ENCODE data around the gene PPP2CA.

PPP2CA gene

DNA sequence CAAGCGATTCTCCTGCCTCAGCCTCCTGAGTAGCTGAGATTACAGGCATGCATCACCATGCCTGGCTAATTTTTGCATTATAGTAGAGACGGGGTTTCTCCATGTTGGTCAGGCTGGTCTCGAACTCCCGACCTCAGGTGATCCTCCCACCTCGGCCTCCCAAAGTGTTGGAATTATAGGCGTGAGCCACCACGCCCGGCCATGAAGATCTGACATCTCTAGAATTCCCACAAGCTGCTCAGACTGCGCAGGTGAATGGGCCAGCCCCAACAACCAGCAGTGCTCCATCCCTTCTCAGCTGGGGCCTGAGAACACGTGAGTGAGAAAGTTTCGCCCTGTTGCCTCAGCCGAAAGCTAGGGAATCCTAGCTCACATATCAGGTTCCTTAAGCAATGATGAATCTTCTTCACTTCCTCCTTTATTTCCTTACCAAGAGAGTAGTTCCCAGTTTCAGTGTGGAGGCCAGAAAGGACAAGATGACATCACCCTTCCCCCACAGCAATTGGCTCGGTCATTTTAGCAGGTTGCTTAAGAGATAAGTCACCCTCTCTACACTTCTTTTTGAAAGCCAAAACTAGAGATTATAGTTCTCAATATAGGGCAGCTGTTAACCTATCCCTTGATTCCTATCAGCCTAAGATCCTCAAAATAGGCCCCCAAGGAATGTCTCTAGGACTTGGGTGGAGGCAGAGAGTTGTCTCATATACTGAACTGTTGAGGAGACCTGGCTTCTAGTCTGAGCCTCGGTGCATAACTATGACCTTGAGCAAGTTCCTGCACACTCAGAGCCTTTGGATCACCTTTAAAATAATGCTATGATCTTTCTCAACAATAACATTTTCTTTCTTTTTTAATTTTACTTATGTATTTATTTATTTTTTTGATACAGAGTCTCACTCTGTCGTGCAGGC, 23.9 kb upstream of the PPP2CA start:
- no peak for DNase-seq (ENCODE audit: low read depth)
- TF ChIP-seq, protein P1, sequence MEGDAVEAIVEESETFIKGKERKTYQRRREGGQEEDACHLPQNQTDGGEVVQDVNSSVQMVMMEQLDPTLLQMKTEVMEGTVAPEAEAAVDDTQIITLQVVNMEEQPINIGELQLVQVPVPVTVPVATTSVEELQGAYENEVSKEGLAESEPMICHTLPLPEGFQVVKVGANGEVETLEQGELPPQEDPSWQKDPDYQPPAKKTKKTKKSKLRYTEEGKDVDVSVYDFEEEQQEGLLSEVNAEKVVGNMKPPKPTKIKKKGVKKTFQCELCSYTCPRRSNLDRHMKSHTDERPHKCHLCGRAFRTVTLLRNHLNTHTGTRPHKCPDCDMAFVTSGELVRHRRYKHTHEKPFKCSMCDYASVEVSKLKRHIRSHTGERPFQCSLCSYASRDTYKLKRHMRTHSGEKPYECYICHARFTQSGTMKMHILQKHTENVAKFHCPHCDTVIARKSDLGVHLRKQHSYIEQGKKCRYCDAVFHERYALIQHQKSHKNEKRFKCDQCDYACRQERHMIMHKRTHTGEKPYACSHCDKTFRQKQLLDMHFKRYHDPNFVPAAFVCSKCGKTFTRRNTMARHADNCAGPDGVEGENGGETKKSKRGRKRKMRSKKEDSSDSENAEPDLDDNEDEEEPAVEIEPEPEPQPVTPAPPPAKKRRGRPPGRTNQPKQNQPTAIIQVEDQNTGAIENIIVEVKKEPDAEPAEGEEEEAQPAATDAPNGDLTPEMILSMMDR (IDR thresholded peaks at IDR 0.05; ENCODE audit: low read depth, low read length, missing control alignments): no peak
- H3K4me3 ChIP-seq (ENCODE audit: low read depth, low read length): no peak overlapping the region

DNA sequence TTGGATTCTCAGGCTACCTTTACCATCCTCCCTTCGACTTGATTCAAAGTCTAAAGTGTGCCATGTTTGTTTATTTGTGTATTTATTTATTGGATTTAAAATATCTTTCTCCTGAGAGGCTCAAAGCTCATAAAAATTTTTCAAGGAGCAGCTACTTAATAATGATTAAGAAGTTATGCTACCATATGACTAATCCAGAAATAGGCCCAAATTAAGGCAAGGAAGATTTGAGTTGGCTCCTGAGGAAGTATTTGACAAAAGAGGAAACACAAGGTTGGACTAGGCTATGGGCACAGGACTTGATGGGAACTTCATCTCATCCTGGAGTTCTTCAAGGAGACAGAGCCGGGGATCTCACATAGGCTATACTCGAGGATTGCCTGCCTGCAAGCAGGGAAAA, 22.4 kb upstream of the PPP2CA start:
- TF ChIP-seq, protein P1 (IDR thresholded peaks at IDR 0.05; ENCODE audit: low read depth, low read length, missing control alignments): no peak
- no peak for DNase-seq (ENCODE audit: low read depth)

DNA sequence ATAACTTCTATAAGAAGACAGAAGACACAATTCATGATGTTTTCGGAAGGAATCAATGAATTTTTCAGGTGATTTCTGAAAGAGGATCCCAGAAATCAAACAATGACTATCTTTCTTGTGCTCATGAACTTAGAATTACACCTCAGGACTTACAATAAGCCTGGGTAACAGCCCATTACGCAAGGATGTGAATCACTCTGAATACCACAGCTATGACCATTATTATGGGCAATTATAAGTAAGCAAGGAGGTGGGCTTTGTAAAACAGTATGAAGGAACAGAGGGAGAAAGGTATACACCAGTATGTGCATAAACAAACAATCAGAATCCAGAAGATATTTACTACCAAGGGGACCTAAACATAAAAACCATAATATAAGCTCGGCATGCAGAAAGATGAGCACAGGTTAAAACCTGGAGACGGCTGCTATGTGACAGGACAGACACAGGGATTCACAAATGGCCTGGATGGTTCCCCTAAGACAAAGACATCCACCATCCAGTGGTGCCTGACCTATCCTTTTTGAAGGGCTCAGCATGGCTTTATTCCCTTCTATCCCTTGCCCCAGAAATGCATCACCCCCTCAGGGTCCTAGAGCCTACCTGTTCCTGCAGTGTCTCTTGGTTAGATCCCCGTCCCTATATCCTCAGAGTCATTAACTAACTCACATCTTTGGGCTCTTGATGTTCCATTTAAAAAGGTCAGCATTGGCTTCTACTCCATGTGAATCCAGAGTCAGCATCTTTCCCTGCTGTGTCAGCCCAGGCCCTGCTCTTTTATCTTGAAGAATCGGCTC, 21.8 kb upstream of the PPP2CA start:
- DNase-seq (ENCODE audit: low read depth): no peak
- H3K4me3 ChIP-seq (ENCODE audit: low read depth, low read length): no peak overlapping the region
- TF ChIP-seq, protein P1 (IDR thresholded peaks at IDR 0.05; ENCODE audit: low read depth, low read length, missing control alignments): no peak

More for the DNA sequence above, 22.4 kb upstream of the PPP2CA start:
- H3K4me3 ChIP-seq (ENCODE audit: low read depth, low read length): no peak overlapping the region

DNA sequence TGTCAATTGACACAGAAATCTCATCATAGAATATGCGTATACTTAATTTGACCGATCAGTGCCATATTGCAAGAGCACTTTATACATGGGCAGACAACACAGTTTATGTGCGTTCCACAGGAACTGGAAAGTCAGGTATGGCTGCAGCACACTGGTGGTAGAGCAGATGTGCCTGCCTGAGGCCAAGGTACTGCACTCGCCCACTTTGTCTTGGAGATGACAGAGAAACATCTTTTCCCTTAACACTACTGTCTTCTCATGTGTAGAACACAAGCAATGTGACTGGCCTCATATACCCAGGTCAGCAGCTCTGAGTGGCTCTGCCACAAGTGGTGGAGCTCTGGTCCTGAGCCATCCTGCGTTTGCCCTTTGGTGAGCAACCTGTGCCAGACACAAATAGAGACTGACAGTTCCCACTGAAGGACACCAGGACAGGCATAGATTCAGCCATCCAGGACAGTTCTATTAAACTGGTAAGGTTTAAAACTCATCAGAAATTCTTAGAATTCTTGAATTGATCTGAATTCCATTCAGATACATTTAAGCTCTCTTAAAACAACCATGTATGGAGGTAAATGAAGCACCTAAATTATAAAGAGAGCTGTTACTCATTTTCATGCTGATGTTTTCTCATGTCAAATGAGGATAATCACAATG, 21.0 kb upstream of the PPP2CA start:
- no peak overlapping the region for H3K4me3 ChIP-seq (ENCODE audit: low read depth, low read length)
- no peak for DNase-seq (ENCODE audit: low read depth)
- TF ChIP-seq, protein P1 (IDR thresholded peaks at IDR 0.05; ENCODE audit: low read depth, low read length, missing control alignments): no peak

DNA sequence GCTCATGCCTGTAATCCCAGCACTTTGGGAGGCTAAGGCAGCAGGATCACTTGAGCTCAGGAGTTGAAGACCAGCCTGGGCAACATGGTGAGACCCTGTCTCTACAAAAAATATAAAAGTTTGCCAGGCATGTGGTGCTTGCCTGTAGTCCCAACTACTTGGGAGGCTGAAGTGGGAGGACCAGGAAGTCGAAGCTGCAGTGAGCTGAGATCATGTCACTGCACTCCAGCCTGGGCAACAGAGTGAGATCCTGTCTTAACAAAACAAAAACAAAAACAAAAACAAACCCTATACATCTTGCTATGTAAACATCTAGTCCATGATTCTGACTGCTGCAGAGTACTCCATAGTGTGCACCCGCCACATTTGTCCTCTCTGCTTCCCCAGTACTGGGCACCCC, 19.8 kb upstream of the PPP2CA start:
- H3K4me3 ChIP-seq (ENCODE audit: low read depth, low read length): no peak overlapping the region
- no peak for DNase-seq (ENCODE audit: low read depth)
- TF ChIP-seq, protein P1 (IDR thresholded peaks at IDR 0.05; ENCODE audit: low read depth, low read length, missing control alignments): no peak

DNA sequence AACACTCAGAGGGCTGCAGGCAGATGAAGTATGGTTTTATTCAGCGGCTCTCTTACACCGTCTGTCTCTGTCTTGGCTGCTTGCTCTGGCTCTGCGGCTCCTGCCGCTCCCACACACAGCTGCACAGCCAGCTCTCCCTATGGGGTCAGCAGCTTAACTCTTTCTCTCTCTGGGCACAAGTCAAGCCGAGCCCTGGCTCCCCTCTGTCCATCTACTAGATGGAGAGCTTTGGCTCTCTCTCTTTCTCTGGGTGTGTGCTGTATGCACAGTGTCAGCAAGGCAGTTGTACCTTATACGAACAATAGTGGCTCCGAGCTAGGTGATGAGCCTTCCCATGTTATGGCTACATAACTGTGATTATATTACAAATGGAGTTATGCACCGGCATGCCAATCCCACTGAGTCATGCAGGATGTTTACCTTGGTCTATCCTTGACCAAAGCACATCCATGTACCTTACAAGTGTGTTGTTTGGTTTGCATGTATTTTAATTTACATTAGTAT, 19.3 kb upstream of the PPP2CA start:
- no peak for DNase-seq (ENCODE audit: low read depth)
- TF ChIP-seq, protein P1 (IDR thresholded peaks at IDR 0.05; ENCODE audit: low read depth, low read length, missing control alignments): no peak
- no peak overlapping the region for H3K4me3 ChIP-seq (ENCODE audit: low read depth, low read length)
